ENCODE measurements around the gene GNE.

GNE gene

DNA sequence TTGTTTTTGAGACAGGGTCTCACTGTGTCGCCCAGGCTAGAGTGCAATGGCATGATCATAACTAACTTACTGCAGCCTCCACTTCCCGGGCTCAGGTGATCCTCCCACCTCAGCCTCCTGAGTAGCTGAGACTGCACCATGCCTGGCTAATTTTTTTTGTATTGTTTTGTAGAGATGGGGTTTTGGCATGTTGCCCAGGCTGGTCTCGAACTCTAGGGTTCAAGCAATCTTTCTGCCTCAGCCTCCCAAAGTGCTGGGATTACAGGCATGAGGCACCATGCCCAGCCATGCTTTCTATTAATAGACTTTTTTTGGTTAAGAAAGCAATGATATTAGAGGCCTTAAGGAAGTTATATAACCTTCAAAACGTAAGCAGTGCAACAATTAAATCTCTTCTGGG lies 44.3 kb downstream of the GNE start:
- no peak overlapping the region for H3K4me2 ChIP-seq (ENCODE audit: low read length)
- H3K9me2 ChIP-seq (replicated peaks; ENCODE audit: control insufficient read depth, low read length): no peaks in the 10 kb centered on the region
- H3K27ac ChIP-seq (ENCODE audit: low read depth, low read length): no peak overlapping the region
- no peaks in the 10 kb centered on the region for H3K9me3 ChIP-seq (ENCODE audit: control insufficient read depth, insufficient read depth, low read length)
- no peak overlapping the region for H3K4me3 ChIP-seq (ENCODE audit: low read length)
- H3K4me1 ChIP-seq (ENCODE audit: control insufficient read depth, low read length): no peaks in the 10 kb centered on the region
- H4K20me1 ChIP-seq (ENCODE audit: control insufficient read depth, insufficient read depth, low read depth, low read length): peaks cover 14% of the 10 kb centered on the region; the same call in 1 of the 2 replicates
- no peaks in the 10 kb centered on the region for H3K27me3 ChIP-seq (ENCODE audit: control insufficient read depth, low read length)
- peaks cover 46% of the 10 kb centered on the region for H3K79me2 ChIP-seq (ENCODE audit: control insufficient read depth, low read length)
- TF ChIP-seq EZH2phosphoT487 (IDR thresholded peaks at IDR 0.05; ENCODE audit: borderline replicate concordance, low read length): no peak
- TF ChIP-seq, protein P1, sequence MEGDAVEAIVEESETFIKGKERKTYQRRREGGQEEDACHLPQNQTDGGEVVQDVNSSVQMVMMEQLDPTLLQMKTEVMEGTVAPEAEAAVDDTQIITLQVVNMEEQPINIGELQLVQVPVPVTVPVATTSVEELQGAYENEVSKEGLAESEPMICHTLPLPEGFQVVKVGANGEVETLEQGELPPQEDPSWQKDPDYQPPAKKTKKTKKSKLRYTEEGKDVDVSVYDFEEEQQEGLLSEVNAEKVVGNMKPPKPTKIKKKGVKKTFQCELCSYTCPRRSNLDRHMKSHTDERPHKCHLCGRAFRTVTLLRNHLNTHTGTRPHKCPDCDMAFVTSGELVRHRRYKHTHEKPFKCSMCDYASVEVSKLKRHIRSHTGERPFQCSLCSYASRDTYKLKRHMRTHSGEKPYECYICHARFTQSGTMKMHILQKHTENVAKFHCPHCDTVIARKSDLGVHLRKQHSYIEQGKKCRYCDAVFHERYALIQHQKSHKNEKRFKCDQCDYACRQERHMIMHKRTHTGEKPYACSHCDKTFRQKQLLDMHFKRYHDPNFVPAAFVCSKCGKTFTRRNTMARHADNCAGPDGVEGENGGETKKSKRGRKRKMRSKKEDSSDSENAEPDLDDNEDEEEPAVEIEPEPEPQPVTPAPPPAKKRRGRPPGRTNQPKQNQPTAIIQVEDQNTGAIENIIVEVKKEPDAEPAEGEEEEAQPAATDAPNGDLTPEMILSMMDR (IDR thresholded peaks at IDR 0.05; ENCODE audit: low read depth, low read length, poor library complexity, severe bottlenecking): no peak
- peaks cover 89% of the 10 kb centered on the region for H3K36me3 ChIP-seq (ENCODE audit: control insufficient read depth, low read length)
- H3F3A ChIP-seq (ENCODE audit: control insufficient read depth, insufficient read depth): peaks cover 10% of the 10 kb centered on the region

DNA sequence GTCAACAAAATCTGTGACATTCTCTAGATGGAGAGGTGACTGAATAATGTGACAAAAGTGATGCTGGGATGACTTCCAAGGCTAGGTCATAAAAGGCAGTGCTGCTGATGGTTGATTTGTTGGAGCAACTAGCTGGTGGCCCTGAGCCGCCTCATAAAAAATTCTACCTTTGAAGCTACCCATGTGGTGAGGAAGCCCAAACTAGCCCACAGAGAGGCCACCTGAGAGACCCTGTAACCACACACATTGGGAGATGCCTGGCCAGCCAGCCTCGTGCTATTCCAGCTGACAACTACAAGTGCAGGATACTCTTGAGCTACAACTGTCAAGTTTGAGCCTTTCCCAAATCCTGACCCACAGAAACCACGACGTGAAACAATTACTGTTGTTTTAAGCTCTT lies 44.9 kb downstream of the GNE start:
- H3K4me3 ChIP-seq (ENCODE audit: low read length): no peak overlapping the region
- TF ChIP-seq EZH2phosphoT487 (IDR thresholded peaks at IDR 0.05; ENCODE audit: borderline replicate concordance, low read length): no peak
- TF ChIP-seq, protein P1 (IDR thresholded peaks at IDR 0.05; ENCODE audit: low read depth, low read length, poor library complexity, severe bottlenecking): no peak
- H3F3A ChIP-seq (ENCODE audit: control insufficient read depth, insufficient read depth): peaks cover 10% of the 10 kb centered on the region
- H3K36me3 ChIP-seq (ENCODE audit: control insufficient read depth, low read length): peaks cover 89% of the 10 kb centered on the region
- H3K79me2 ChIP-seq (ENCODE audit: control insufficient read depth, low read length): peaks cover 52% of the 10 kb centered on the region
- H3K9me2 ChIP-seq (replicated peaks; ENCODE audit: control insufficient read depth, low read length): no peaks in the 10 kb centered on the region
- H4K20me1 ChIP-seq (ENCODE audit: control insufficient read depth, insufficient read depth, low read depth, low read length): peaks cover 17% of the 10 kb centered on the region; the same call in 1 of the 2 replicates
- no peak overlapping the region for H3K4me2 ChIP-seq (ENCODE audit: low read length)
- no peak overlapping the region for H3K27ac ChIP-seq (ENCODE audit: low read depth, low read length)
- H3K9me3 ChIP-seq (ENCODE audit: control insufficient read depth, insufficient read depth, low read length): no peaks in the 10 kb centered on the region
- no peaks in the 10 kb centered on the region for H3K27me3 ChIP-seq (ENCODE audit: control insufficient read depth, low read length)
- H3K4me1 ChIP-seq (ENCODE audit: control insufficient read depth, low read length): no peaks in the 10 kb centered on the region

DNA sequence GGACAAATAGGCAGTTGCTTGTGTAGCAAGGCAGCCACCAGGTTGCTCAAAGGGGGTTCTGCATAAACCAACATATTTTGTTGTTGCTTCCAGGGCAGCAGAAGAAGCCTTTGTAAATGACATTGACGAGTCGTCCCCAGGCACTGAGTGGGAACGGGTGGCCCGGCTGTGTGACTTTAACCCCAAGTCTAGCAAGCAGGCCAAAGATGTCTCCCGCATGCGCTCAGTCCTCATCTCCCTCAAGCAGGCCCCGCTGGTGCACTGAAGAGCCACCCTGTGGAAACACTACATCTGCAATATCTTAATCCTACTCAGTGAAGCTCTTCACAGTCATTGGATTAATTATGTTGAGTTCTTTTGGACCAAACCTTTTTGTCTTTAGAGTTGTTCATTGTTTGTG lies 46.7 kb downstream of the GNE start:
- no peaks in the 10 kb centered on the region for H3K9me2 ChIP-seq (replicated peaks; ENCODE audit: control insufficient read depth, low read length)
- H3F3A ChIP-seq (ENCODE audit: control insufficient read depth, insufficient read depth): peaks cover 8% of the 10 kb centered on the region; the same call in 1 of the 2 replicates
- no peaks in the 10 kb centered on the region for H3K27me3 ChIP-seq (ENCODE audit: control insufficient read depth, low read length)
- no peaks in the 10 kb centered on the region for H3K9me3 ChIP-seq (ENCODE audit: control insufficient read depth, insufficient read depth, low read length)
- peaks cover 13% of the 10 kb centered on the region for H4K20me1 ChIP-seq (ENCODE audit: control insufficient read depth, insufficient read depth, low read depth, low read length)
- no peak overlapping the region for H3K4me3 ChIP-seq (ENCODE audit: low read length)
- H3K4me2 ChIP-seq (ENCODE audit: low read length): no peak overlapping the region
- H3K27ac ChIP-seq (ENCODE audit: low read depth, low read length): no peak overlapping the region
- no peaks in the 10 kb centered on the region for H3K4me1 ChIP-seq (ENCODE audit: control insufficient read depth, low read length)
- peaks cover 91% of the 10 kb centered on the region for H3K36me3 ChIP-seq (ENCODE audit: control insufficient read depth, low read length)
- TF ChIP-seq, protein P1 (IDR thresholded peaks at IDR 0.05; ENCODE audit: low read depth, low read length, poor library complexity, severe bottlenecking): no peak
- TF ChIP-seq EZH2phosphoT487 (IDR thresholded peaks at IDR 0.05; ENCODE audit: borderline replicate concordance, low read length): no peak
- H3K79me2 ChIP-seq (ENCODE audit: control insufficient read depth, low read length): peaks cover 68% of the 10 kb centered on the region

Measured in DOHH2 (cell line).